Osteoblast (primary cell): ENCODE data around the gene PARP4. TPM values are rescaled to one million over a fixed set of nuclear protein-coding genes. Genes with fewer than 3 reads are reported as not detected.
"Not testable (repeated sequence)": the region's sequence is repeated elsewhere in the genome, so short reads cannot be mapped to it uniquely, and the experiment has no call there.

Experiments
- DNase-seq: peaks from one replicate; pipeline ENCODE4 v3.0.0; 2011; ENCODE audit warnings: low spot score, mixed read lengths; ENCODE audit not compliant: insufficient read length; ENCODE audit errors: missing footprints
- H2AFZ ChIP-seq: 2 replicates; pipeline ENCODE4 v1.6.0; 2011; ENCODE audit warnings: mild to moderate bottlenecking, low read length
- H3K27ac ChIP-seq: 2 replicates; pipeline ENCODE4 v1.5.1; 2011; ENCODE audit warnings: mild to moderate bottlenecking, low read depth, low read length, moderate library complexity
- H3K27me3 ChIP-seq: 2 replicates; pipeline ENCODE4 v1.6.0; 2012; ENCODE audit warnings: mild to moderate bottlenecking, control low read depth, inconsistent platforms, low read length, moderate library complexity; ENCODE audit not compliant: insufficient read depth
- H3K36me3 ChIP-seq: 2 replicates; pipeline ENCODE4 v1.5.1; 2011; ENCODE audit warnings: mild to moderate bottlenecking, low read length, control low read depth, moderate library complexity; ENCODE audit not compliant: insufficient read depth
- H3K4me1 ChIP-seq: 2 replicates; pipeline ENCODE4 v1.5.1; 2011; ENCODE audit warnings: mild to moderate bottlenecking, low read length, control low read depth, moderate library complexity; ENCODE audit not compliant: insufficient read depth
- H3K4me2 ChIP-seq: 2 replicates; pipeline ENCODE4 v1.6.0; 2011; ENCODE audit warnings: mild to moderate bottlenecking, low read length; ENCODE audit not compliant: insufficient read depth
- H3K4me3 ChIP-seq: fragments of 200-600 bp; sonication (generic); 3 replicates; pipeline ENCODE4 v1.5.1; 2012; ENCODE audit warnings: mild to moderate bottlenecking, low read length, inconsistent platforms; ENCODE audit not compliant: insufficient read depth
- H3K79me2 ChIP-seq: 2 replicates; pipeline ENCODE4 v1.6.0; 2012; ENCODE audit warnings: mild to moderate bottlenecking, low read length, control low read depth, inconsistent platforms; ENCODE audit not compliant: insufficient read depth
- H3K9me3 ChIP-seq: 2 replicates; pipeline ENCODE4 v1.5.1; 2011; ENCODE audit warnings: low read depth, low read length, control low read depth
- H4K20me1 ChIP-seq: 2 replicates; pipeline ENCODE4 v1.6.0; 2012; ENCODE audit warnings: mild to moderate bottlenecking, low read length, control low read depth; ENCODE audit not compliant: insufficient read depth
- total RNA-seq: library from RNA; depleted of rRNA; stranded (reverse); fragments of >200 nt; gene quantifications from 2 replicates; pipeline ENCODE4 v1.2.3, GENCODE V29; 2012
- TF ChIP-seq, protein P1 (sequence below): IDR thresholded peaks from 2 replicates; pipeline ENCODE4 v1.5.1; 2011; ENCODE audit warnings: mild to moderate bottlenecking, low read depth, low read length, moderate library complexity; ENCODE audit errors: extremely low read depth

PARP4 gene
- total RNA-seq, 1 donor, result 63.0 TPM

DNA sequence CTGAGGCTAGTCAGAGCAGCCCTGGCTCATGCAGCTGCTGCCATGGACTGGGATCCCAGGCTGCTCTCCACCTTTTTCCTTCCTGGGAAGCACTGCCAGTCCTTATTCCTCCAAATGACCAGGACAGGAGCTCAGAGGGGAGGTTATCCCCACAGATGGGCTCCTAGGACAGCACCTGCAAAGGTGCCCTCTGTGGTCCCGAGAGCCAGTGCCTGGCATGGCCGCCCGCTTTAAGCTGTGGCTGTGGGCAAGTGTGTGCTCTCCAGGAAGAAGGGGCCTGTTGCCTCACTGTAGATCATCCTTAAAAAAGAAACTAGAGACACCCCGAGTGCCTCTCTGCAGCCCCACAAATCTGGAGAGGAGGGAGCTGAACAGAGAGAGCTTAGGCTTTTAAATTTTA lies 119.6 kb downstream of the PARP4 start:
- Histone ChIP-seq H2AFZ (no peak overlapping the region), H3K36me3 (no peaks in the 10 kb centered on the region), H4K20me1 (no peaks in the 10 kb centered on the region), H3K4me1 (no peaks in the 10 kb centered on the region), H3K79me2 (no peaks in the 10 kb centered on the region), H3K9me3 (peaks cover 2% of the 10 kb centered on the region), H3K27me3 (no peaks in the 10 kb centered on the region), H3K4me2 (no peak overlapping the region), H3K4me3 (no peak overlapping the region), H3K27ac (no peak overlapping the region)
- DNase-seq, result no peak
- TF ChIP-seq, protein P1, sequence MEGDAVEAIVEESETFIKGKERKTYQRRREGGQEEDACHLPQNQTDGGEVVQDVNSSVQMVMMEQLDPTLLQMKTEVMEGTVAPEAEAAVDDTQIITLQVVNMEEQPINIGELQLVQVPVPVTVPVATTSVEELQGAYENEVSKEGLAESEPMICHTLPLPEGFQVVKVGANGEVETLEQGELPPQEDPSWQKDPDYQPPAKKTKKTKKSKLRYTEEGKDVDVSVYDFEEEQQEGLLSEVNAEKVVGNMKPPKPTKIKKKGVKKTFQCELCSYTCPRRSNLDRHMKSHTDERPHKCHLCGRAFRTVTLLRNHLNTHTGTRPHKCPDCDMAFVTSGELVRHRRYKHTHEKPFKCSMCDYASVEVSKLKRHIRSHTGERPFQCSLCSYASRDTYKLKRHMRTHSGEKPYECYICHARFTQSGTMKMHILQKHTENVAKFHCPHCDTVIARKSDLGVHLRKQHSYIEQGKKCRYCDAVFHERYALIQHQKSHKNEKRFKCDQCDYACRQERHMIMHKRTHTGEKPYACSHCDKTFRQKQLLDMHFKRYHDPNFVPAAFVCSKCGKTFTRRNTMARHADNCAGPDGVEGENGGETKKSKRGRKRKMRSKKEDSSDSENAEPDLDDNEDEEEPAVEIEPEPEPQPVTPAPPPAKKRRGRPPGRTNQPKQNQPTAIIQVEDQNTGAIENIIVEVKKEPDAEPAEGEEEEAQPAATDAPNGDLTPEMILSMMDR, result no peak

DNA sequence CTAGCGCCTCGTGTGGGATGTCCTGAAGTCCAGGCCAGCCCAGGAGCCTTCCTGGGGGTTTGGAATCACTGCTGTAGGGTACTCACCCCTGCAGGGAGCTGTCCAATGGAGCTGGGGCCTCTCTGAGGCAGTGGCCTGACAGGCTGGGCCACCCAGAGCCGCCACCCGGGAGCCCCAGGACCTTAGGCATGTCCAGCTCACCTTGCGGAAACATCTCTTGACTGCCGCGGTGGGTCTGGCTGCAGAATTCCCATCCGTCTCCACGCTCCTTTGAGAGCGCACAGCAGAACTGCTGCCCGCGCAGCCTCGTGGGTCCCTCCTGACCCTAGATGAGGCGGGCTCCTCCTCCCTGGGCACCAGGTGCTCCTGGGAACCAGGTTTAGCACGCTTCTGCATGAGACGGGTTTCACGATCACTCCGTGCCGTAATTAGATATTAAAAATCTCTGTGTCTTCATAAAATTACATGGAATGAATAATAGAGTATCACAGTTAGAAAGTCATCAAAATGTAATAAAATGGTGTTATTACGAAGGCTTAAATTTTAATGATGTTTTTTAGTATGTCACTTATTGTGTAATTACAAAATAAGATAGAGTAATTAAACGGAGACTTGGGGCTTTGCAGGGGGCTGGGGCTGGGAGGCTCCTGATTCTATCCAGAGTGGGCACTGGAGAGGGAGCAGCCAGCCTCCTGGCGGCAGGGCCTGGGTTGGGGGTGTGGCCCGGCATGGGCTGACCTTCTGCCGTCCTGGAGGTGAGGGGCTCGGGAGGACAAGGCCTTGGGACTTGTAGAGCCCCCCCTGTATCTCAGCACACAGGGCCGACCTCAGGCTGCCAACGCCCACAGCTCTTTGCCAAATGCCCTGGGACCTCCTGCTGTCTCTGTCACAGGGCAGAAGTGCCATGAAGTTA lies 120.6 kb downstream of the PARP4 start:
- H3K79me2 ChIP-seq, H3K27ac ChIP-seq, H3K4me1 ChIP-seq, H3K4me2 ChIP-seq, H3K9me3 ChIP-seq, H4K20me1 ChIP-seq, H3K4me3 ChIP-seq, H2AFZ ChIP-seq, H3K36me3 ChIP-seq, H3K27me3 ChIP-seq: not testable (repeated sequence)
- peak; percentile 55 for DNase-seq

- not testable (repeated sequence) for H3K27ac ChIP-seq, H3K36me3 ChIP-seq, H3K79me2 ChIP-seq, H4K20me1 ChIP-seq, H2AFZ ChIP-seq, H3K4me2 ChIP-seq, H3K9me3 ChIP-seq, DNase-seq, H3K4me3 ChIP-seq, H3K27me3 ChIP-seq, H3K4me1 ChIP-seq
These were observed 121.8 kb downstream of the PARP4 start for GRCh38 chr13:24390795-24391194.

DNA sequence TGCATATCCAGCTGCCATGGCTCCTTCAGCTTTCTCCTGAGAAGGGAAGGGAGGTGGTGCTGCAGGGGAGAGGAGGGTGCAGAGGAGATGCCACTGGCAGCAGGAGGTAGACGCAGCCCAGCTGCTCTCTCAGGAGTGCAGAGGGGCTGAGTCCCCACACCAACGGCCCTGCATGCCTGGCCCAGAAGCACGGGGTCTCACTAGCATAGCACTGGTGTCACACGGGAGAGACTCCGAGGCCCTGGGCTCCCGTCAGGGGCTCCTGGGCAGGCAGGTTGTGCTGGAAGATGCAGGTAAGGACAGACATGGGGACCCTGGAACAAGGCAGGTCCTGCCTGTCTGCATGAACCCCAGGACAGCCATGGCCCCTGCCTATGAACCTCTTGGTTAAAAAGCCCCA lies 123.1 kb downstream of the PARP4 start:
- H3K4me2 ChIP-seq, result no peak overlapping the region
- no peaks in the 10 kb centered on the region for H3K79me2 ChIP-seq
- no peaks in the 10 kb centered on the region for H4K20me1 ChIP-seq
- H3K27ac ChIP-seq, result no peak overlapping the region
- no peaks in the 10 kb centered on the region for H3K9me3 ChIP-seq
- H3K27me3 ChIP-seq, result no peaks in the 10 kb centered on the region
- H3K36me3 ChIP-seq, result no peaks in the 10 kb centered on the region
- DNase-seq, result peak; percentile 68
- no peaks in the 10 kb centered on the region for H3K4me1 ChIP-seq
- TF ChIP-seq, protein P1, result no peak
- H3K4me3 ChIP-seq, result no peak overlapping the region
- no peak overlapping the region for H2AFZ ChIP-seq

DNA sequence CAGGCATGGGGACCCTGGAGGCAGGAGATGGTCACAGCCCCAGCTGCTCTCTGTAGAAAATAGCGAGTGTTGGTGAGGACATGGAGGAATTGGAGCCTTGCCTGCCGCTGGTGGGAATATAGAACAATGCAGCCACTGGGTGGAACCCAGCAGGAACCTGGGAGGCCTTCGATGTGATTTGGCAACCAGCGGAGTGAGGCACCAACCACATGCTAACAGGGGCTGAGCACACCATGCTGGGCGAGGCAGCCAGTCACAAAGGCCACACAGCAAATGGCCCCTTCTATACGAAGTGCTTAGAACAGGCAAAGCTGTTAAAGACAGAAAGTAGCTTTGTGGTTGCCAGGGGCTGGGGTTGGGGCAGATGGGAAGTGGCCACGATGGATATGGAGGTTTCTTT lies 123.8 kb downstream of the PARP4 start:
- not testable (repeated sequence) for H3K4me1 ChIP-seq, H3K27ac ChIP-seq, H3K4me3 ChIP-seq, H3K9me3 ChIP-seq, H3K36me3 ChIP-seq, H3K27me3 ChIP-seq, H3K4me2 ChIP-seq, DNase-seq, H3K79me2 ChIP-seq, H2AFZ ChIP-seq, H4K20me1 ChIP-seq
